HG03378 (cell line): ENCODE data around the gene MARK1.

ENCODE experiments used
- ATAC-seq: cut with Tn5 transposase; IDR thresholded peaks from one replicate; pipeline ENCODE4 v1.9.1; 2021; ENCODE audit warnings: mild to moderate bottlenecking, moderate library complexity; ENCODE audit not compliant: unreplicated experiment

Gene MARK1

GRCh38 chr1:220687809-220688208 lies 159.9 kb downstream of the MARK1 start:
- no peak for ATAC-seq

- no peak for ATAC-seq
These were observed 161.7 kb downstream of the MARK1 start for GRCh38 chr1:220689666-220690065.

GRCh38 chr1:220690140-220691052 lies 162.5 kb downstream of the MARK1 start, which contains the start of gene C1orf115:
Gene C1orf115 (plus strand): TSS chr1:220690363. CDS start chr1:220690403, 40 bp downstream.
- peak; percentile 93 for ATAC-seq

GRCh38 chr1:220691053-220691684 lies 163.2 kb downstream of the MARK1 start:
- no peak for ATAC-seq

- no peak for ATAC-seq
These were observed 164.7 kb downstream of the MARK1 start for GRCh38 chr1:220692436-220693228.

GRCh38 chr1:220694866-220695382 lies 167.0 kb downstream of the MARK1 start:
- no peak for ATAC-seq

- ATAC-seq = no peak
These were observed 167.5 kb downstream of the MARK1 start for GRCh38 chr1:220695426-220695825.

- no peak for ATAC-seq
These were observed 168.4 kb downstream of the MARK1 start for GRCh38 chr1:220696226-220696862.

GRCh38 chr1:220696863-220697231 lies 168.9 kb downstream of the MARK1 start:
- ATAC-seq = no peak

- ATAC-seq = no peak
These were observed 169.4 kb downstream of the MARK1 start for GRCh38 chr1:220697326-220697725.

GRCh38 chr1:220698607-220699016 lies 170.7 kb downstream of the MARK1 start:
- no peak for ATAC-seq

GRCh38 chr1:220699044-220699443 lies 171.1 kb downstream of the MARK1 start:
- ATAC-seq = no peak

GRCh38 chr1:220700556-220701179 lies 172.7 kb downstream of the MARK1 start:
- no peak for ATAC-seq

- peak; percentile 49 for ATAC-seq
These were observed 174.0 kb downstream of the MARK1 start for GRCh38 chr1:220701974-220702373.

GRCh38 chr1:220702733-220703270 lies 174.9 kb downstream of the MARK1 start:
- ATAC-seq = no peak

GRCh38 chr1:220703305-220703704 lies 175.4 kb downstream of the MARK1 start:
- no peak for ATAC-seq

- ATAC-seq = no peak
These were observed 177.8 kb downstream of the MARK1 start for GRCh38 chr1:220705782-220706181.

- ATAC-seq = no peak
These were observed 178.5 kb downstream of the MARK1 start for GRCh38 chr1:220706480-220706879.

- no peak for ATAC-seq
These were observed 179.2 kb downstream of the MARK1 start for GRCh38 chr1:220707160-220707559.

GRCh38 chr1:220708244-220708643 lies 180.3 kb downstream of the MARK1 start:
- ATAC-seq = no peak
